Stimulated activated CD4-positive, alpha-beta T cell treated with anti-CD3 and anti-CD28 coated beads, Interleukin-1b, Interleukin-23, amount 100 ng/mL, for 1 hour (primary cell): ENCODE data around the gene DGKD.

Source experiments
- DNase-seq, 2 donors: peaks; one replicate each; pipeline ENCODE4 v3.0.0-alpha.2; 2020; ENCODE audit warnings: low read depth in 2 of 2

DGKD gene

DNA sequence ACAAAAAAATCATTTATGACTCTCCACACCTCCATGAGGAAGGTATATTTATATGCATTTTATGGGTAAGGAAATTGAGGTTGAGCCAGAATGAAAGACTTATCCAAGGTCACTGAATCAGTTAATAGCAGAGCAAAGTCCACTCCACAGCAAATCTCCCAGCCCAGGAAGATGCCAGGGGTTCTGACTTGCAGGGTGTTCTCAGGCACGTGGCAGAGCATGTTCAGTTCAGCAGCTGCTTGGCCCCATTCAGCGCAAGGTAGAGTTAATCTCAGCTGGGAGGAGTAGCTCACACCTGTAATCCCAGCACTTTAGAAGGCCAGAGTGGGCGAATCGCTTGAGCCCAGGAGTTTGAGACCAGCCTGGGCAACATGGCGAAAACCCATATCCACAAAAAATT is 17.8 kb upstream of the DGKD start:
- DNase-seq = no peak

GRCh38 chr2:233338046-233338445 is 16.2 kb upstream of the DGKD start:
- DNase-seq = no peak

DNA sequence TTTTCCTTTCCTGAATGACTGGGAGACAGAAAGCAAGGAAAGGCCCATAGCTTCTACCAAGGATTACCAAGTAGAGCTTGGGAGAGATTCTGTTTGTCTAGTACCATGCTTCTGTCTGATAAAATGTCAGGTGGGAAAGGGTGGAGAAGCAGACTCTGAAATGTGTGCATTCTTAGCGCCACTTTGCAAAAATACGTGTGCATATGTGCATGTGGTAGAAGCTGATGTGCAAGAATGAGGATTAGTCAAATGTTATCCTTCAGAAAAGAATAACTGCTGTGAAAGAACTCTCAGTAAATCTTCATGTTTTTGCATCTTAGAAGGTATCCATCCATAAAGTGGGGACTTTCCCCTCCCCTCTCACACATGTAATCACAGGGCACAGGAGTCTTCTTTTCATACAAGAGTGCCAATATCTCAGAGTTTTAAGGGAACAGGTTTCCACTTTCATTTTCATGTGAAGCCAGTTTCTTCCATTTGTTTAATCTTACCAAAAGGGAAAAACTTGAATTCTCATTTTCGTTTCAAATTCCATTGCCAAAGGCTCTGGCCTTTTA is 15.4 kb upstream of the DGKD start:
- DNase-seq = no peak

DNA sequence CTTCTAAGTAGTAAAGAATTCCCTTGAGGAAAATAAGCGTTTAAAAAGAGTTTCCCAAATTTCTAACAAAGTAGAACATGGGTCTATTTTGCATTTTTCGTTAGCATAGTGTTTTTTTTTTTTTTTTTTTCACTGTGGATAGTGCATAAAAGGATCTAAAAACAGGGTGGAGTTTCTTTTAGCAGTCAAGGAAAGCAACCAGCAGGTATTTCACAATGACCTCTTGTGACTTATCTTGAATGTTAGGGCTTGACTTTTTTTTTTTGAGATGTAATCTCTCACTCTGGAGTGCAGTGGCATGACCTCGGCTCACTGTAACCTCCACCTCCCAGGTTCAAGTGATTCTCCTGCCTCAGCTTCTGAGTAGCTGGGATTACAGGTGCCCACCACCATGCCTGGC is 14.9 kb upstream of the DGKD start:
- no peak for DNase-seq

DNA sequence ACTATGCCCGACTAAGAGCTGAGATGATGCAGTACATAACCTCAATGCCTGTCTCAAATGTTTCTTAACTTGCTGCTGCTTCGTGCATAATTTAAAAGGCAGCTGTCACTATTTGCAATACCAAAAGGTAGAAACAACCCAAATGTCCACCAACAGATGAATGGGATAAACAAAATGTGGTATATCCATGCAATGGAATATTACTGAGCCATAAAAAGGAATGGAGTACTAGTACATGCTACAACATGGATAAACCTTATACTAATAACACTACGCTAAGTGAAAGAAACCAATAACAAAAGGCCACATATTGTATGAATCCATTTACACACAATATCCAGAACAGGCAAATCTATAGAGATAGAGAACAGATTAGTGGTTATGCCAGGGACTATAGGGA is 13.0 kb upstream of the DGKD start:
- no peak for DNase-seq

GRCh38 chr2:233342301-233342700 is 12.0 kb upstream of the DGKD start:
- DNase-seq = no peak

DNA sequence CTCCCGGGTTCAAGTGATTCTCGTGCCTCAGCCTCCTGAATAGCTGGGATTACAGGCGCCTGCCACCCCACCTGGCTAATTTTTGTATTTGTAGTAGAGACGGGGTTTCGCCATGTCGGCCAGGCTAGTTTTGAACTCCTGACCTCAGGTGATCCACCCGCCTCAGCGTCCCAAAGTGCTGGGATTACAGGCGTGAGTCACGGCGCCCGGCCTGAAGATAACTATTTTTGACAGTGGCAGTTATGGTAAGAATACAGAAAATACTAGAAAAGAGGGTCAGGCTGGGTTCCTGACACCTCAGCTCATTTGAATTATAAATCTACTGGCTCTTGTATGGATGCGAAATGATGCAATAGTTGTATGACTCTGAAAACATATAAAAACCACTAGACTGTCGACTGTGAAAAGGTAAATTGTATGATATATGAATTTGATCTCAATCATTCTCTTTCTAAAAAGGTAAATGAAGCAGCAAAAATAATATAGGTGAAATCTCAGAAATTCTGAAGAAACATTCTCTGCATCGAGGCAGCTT is 11.1 kb upstream of the DGKD start:
- no peak for DNase-seq

- no peak for DNase-seq
These were observed 7.9 kb upstream of the DGKD start for GRCh38 chr2:233346376-233346775.

- no peak for DNase-seq
These were observed 7.4 kb upstream of the DGKD start for GRCh38 chr2:233346930-233347329.

DNA sequence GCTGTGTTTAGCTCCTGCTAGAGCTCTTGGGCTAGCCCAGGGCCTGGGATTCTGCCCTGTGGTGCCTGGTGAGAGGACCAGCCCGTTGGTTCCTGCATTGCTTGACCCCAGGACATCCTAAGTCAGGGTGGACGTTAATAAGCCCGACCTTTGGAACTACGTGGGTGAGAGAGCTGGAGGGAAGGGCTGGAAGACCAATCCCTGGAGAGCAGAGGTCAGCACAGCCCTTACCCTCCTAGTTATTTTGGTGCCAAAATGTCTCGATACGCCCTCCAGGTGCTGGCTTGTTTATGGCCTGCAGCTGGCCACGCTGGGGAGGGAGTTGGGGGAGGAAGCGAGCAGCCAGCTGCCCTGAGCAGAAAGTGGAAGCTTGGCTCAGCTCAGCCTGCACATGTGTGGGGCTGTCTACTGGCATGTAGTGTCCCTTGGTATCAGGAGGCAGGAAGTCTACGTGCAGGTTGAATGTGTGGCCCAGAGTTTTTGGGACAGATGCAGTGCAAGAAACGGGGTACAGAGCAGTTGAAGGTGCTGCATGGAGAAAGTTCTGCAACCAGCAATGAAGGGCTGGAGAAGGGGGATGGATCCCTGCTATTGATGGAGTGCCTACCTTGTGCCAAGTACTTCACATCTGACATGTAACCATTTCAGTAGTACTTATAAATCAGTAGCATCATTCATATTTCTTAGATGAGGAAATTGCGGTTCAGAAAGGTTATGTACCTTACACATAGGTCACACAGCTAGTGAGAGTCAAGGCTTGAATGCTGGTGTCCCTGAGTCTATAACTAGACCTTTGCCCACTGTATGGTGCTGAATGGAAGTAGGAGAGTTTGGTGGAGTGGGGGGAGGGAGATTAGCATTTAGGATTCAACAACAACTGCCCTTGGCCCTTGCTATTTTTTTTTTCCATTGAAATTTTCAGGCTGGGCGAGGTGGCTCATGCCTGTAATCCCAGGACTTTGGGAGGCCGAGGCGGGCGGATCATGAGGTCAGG is 5.0 kb upstream of the DGKD start:
- no peak for DNase-seq

- no peak for DNase-seq
These were observed 3.6 kb upstream of the DGKD start for GRCh38 chr2:233350708-233351107.

GRCh38 chr2:233351423-233351822 is 2.9 kb upstream of the DGKD start:
- no peak for DNase-seq

- DNase-seq = no peak
These were observed 2.0 kb upstream of the DGKD start for GRCh38 chr2:233352141-233352842.

DNA sequence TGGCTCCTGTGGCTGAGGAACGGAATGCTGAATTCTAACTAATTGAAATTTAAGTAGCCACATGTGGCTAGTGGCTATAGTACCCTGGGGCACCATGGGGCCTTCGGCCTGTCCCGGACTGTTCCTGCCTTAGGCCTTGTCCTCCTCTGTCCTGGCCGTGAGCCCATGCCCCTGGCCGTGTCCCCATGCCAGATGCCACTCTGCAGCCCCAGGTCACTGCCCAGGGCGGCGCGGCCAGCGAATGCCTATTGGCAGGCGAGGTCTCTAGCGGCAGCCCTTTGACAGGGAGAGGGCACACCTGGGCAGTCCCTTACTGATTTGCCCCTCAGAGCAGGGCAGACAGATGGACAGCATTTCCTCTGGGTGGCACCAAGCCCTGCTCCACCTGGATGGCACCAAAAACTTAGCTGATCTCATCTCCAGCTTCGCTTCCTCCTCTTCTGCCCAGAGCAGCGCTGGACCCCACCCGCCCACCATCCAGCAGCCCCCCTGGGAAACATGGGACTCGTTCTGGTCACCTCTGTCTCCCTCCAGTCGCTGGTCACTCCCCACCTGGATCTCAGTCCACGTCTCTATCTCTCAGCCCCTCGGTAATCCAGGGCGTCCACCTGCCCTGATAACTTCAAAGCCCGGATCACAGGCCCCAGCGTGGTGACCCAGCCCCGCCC is 1.1 kb upstream of the DGKD start:
- DNase-seq = no peak

DNA sequence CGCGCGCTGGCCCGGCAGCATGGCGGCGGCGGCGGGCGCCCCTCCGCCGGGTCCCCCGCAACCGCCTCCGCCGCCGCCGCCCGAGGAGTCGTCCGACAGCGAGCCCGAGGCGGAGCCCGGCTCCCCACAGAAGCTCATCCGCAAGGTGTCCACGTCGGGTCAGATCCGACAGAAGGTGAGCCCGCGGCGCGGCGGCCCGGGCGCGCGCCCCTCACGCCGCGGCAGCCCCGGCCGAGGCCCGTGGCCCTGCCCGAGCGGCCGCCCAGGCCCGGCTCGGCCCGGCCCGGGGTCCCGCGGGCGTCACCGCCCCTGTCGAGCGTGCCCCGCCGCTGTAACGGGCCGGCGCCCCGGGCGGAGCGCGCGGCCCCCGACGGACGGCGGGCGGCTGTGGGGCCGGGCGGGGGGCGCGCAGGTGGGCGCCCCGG is 218 bp downstream of the DGKD start:
- DNase-seq = no peak

DNA sequence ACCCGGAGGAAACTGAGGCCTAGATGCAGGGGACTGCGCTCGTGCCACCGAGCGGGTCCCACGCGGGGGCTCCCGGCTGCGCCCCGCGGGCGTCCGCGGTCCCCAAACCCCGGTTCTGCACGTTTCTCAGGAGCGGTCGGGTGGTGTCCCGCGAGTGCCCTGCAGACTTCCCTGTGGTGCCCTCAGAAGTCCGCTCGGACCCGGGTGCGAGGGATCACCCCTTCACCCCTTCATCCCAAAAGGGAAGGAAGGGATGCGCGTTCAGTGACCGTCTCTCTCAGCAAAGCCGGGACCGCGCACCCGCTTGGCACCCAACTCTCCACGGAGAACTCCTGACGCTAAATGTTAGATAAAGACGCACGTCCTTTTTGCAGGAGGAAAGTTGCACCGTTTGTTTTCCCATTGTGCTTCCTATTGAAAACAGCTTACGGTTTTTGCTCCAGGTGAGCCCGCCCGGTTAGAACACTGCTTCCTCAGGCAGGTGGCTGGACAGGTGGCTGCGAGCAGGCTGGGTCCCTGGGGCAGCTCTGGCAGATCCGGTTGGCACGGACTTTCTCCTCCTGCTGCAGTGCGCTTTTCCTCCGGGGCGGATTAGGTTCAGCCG is 779 bp downstream of the DGKD start:
- DNase-seq = no peak

GRCh38 chr2:233355916-233356315 is 1.6 kb downstream of the DGKD start:
- DNase-seq = no peak

GRCh38 chr2:233356546-233357308 is 2.4 kb downstream of the DGKD start:
- DNase-seq = no peak

- DNase-seq = no peak
These were observed 4.0 kb downstream of the DGKD start for GRCh38 chr2:233358335-233358734.

GRCh38 chr2:233358947-233359346 is 4.7 kb downstream of the DGKD start:
- DNase-seq = no peak

DNA sequence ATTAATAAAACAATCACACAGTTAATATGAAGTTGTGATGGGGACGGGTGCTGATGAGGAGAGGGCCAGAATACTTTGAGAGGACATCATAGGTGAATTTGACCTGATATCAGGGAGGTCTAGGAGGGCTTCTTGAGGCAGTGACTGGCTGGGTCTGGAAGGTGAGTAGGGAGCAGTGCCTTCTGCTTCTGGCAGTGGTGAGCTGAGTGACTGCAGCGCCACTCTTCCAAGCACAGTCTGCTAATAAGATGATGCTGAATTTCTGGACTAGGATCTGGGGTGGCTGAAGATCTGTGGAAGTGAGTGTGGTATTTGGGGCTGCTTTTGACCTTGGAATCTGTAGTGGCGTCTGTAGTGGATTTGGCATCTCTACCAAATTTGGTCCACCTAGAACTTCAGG is 5.5 kb downstream of the DGKD start:
- no peak for DNase-seq
